Neural progenitor cell (in vitro differentiated cells): ENCODE results near the gene TGM2.

ENCODE experiments used
- EZH2phosphoT487 ChIP-seq: fragments of 200-600 bp; sonication (generic); IDR thresholded peaks from 2 replicates; pipeline ENCODE4 v1.6.1; 2017; ENCODE audit warnings: antibody characterized with exemption
- TF ChIP-seq, protein P1 (sequence below): fragments of 200-600 bp; sonication (generic); IDR thresholded peaks from 2 replicates; pipeline ENCODE4 v1.5.1; 2017; ENCODE audit warnings: antibody characterized with exemption, mild to moderate bottlenecking

DNA sequence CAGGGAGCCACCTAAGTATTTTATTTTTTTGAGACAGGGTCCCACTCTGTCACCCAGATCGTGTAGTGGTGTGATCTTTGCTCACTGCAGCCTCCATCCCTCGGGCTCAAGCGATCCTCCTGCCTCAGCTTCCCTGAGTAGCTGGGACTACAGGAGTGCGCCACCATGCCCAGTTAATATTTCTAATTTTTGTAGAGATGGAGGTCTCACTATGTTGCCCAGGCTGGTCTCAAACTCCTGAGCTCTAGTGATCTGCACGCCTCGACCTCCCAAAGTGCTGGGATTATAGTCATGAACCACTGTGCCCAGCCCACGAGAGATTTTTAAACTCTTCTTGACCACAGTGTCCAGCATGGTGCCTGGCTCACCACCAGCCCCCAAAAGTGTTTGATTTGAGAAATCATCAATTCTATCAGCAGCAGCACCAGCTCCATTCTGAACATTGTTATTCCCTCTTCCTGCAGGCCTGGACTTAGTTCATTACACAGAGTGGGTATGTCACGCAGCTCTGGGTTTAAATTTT is 2.3 kb upstream of the TGM2 start:
- TF ChIP-seq, protein P1, sequence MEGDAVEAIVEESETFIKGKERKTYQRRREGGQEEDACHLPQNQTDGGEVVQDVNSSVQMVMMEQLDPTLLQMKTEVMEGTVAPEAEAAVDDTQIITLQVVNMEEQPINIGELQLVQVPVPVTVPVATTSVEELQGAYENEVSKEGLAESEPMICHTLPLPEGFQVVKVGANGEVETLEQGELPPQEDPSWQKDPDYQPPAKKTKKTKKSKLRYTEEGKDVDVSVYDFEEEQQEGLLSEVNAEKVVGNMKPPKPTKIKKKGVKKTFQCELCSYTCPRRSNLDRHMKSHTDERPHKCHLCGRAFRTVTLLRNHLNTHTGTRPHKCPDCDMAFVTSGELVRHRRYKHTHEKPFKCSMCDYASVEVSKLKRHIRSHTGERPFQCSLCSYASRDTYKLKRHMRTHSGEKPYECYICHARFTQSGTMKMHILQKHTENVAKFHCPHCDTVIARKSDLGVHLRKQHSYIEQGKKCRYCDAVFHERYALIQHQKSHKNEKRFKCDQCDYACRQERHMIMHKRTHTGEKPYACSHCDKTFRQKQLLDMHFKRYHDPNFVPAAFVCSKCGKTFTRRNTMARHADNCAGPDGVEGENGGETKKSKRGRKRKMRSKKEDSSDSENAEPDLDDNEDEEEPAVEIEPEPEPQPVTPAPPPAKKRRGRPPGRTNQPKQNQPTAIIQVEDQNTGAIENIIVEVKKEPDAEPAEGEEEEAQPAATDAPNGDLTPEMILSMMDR: no peak
- no peak for TF ChIP-seq EZH2phosphoT487
